Vagina (tissue), 2 donors: ENCODE measurements around the gene CFAP99. TPM values are rescaled to one million over a fixed set of nuclear protein-coding genes. Genes with fewer than 3 reads are reported as not detected.

Experiments used
- DNase-seq, 2 donors: peaks; one replicate each; pipeline ENCODE4 v3.0.0-alpha.2; 2017; ENCODE audit errors: extremely low spot score in 2 of 2
- H3K27ac ChIP-seq: fragments of 200-600 bp; sonication (generic); one replicate; pipeline ENCODE4 v1.5.1; 2019
- H3K27me3 ChIP-seq: fragments of 200-600 bp; sonication (generic); one replicate; pipeline ENCODE4 v1.5.1; 2019
- H3K36me3 ChIP-seq, 2 donors: fragments of 200-600 bp; sonication (generic); one replicate each; pipeline ENCODE4 v1.5.1; 2017 to 2019
- H3K4me1 ChIP-seq: fragments of 200-600 bp; sonication (generic); one replicate; pipeline ENCODE4 v1.5.1; 2019
- H3K4me3 ChIP-seq, 2 donors: fragments of 200-600 bp; sonication (generic); 1 replicate in 1 of 2; 2 replicates in 1 of 2; pipeline ENCODE4 v1.5.1; 2016 to 2019
- H3K9me3 ChIP-seq: fragments of 200-600 bp; sonication (generic); one replicate; pipeline ENCODE4 v1.5.1; 2019
- CTCF ChIP-seq, 3 experiments: fragments of 450-650 bp in 2 of 3; fragments of 200-600 bp in 1 of 3; sonication (generic) in 1 of 3; IDR thresholded peaks; one replicate each; pipeline ENCODE4 v1.5.1; 2017 to 2019; ENCODE audit warnings: antibody characterized with exemption in 3 of 3, mild to moderate bottlenecking in 2 of 3, moderate library complexity in 2 of 3
- POLR2A ChIP-seq, 2 donors: fragments of 450-650 bp; IDR thresholded peaks; one replicate each; pipeline ENCODE4 v1.6.1; 2017; ENCODE audit warnings: antibody characterized with exemption in 2 of 2, mild to moderate bottlenecking in 2 of 2, moderate library complexity in 2 of 2
- POLR2AphosphoS5 ChIP-seq, 2 donors: sonication (generic); formaldehyde crosslinking; IDR thresholded peaks; one replicate each; pipeline ENCODE4 v1.9.0; 2017; ENCODE audit warnings: antibody characterized with exemption in 2 of 2, mild to moderate bottlenecking in 2 of 2, low read depth in 1 of 2; ENCODE audit not compliant: insufficient read depth in 1 of 2
- intact Hi-C: fragments of 100-400 bp; cut with DNase I; formaldehyde crosslinking; loops from one replicate; pipeline ENCODE4 v1.15.1; 2023
- total RNA-seq: library from RNA; depleted of rRNA; stranded (reverse); fragments of >200 nt; gene quantifications from one replicate; pipeline ENCODE4 v1.2.3, GENCODE V29; 2016

Gene CFAP99
- total RNA-seq, 1 donor from 2014 or later = not detected

DNA sequence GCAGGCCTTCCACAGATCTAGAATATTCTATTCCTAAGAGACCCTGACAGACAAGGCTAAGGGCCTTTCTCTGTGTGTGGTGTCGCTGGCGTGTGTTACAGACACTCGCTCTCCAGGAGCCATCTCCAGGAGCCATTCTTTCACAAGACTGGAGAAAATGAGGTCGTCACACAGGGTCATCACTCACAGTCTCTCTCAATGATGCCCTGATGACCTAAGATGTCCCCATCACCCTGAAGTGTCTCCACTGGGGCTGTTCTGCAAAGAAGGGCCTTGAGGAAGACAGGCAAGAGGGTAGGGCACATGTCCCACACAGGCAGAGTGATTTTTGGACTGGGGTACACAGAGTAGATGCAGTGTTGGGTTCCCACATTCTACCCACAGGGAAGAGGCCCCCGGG lies 35.0 kb upstream of the CFAP99 start:
- no peak for DNase-seq
- no peak overlapping the region for H3K4me3 ChIP-seq
- H3K9me3 ChIP-seq = no peaks in the 10 kb centered on the region
- TF ChIP-seq CTCF (IDR thresholded peaks at IDR 0.05) (no peak), POLR2A (IDR thresholded peaks at IDR 0.05) (no peak), POLR2AphosphoS5 (IDR thresholded peaks at IDR 0.05; ENCODE audit: insufficient read depth in 1 of 2, low read depth in 1 of 2) (no peak)
- no peak overlapping the region for H3K27ac ChIP-seq
- intact Hi-C loops = no loop called here
- H3K4me1 ChIP-seq = no peaks in the 10 kb centered on the region
- no peaks in the 10 kb centered on the region for H3K36me3 ChIP-seq
- H3K27me3 ChIP-seq = no peaks in the 10 kb centered on the region

DNA sequence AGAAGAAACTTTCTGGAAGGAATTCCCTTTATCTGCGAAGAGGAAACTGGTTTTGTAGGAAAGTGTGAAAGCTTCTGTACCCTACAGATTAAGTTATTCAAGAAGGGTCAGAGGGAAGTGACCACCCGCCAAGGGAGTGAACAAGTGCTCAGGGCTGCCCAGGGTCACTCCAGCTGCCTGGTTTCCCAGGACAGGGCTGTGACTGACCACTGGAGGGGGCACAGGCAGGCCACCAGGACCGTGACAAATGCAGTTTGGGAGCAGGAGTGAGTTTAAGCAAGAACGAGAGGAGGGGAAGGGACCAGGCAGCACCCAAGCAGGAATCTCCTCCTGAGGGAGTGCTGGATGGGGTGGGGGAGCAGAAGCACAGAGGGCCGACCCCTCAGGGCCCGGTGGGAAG lies 34.5 kb upstream of the CFAP99 start:
- H3K27ac ChIP-seq = no peak overlapping the region
- no peaks in the 10 kb centered on the region for H3K27me3 ChIP-seq
- no peak overlapping the region for H3K4me3 ChIP-seq
- no peaks in the 10 kb centered on the region for H3K4me1 ChIP-seq
- no peaks in the 10 kb centered on the region for H3K9me3 ChIP-seq
- TF ChIP-seq POLR2AphosphoS5 (IDR thresholded peaks at IDR 0.05; ENCODE audit: insufficient read depth in 1 of 2, low read depth in 1 of 2) (no peak), CTCF (IDR thresholded peaks at IDR 0.05) (no peak), POLR2A (IDR thresholded peaks at IDR 0.05) (no peak)
- intact Hi-C loops = no loop called here
- no peaks in the 10 kb centered on the region for H3K36me3 ChIP-seq
- DNase-seq = no peak

GRCh38 chr4:2385516-2385915 lies 33.2 kb upstream of the CFAP99 start:
- Histone ChIP-seq H3K27ac (no peak overlapping the region), H3K9me3 (no peaks in the 10 kb centered on the region), H3K4me3 (no peak overlapping the region), H3K4me1 (no peaks in the 10 kb centered on the region), H3K36me3 (no peaks in the 10 kb centered on the region), H3K27me3 (no peaks in the 10 kb centered on the region)
- intact Hi-C loops = no loop called here
- TF ChIP-seq POLR2A (IDR thresholded peaks at IDR 0.05) = no peak
- TF ChIP-seq CTCF (IDR thresholded peaks at IDR 0.05) = no peak
- no peak for TF ChIP-seq POLR2AphosphoS5 (IDR thresholded peaks at IDR 0.05; ENCODE audit: insufficient read depth in 1 of 2, low read depth in 1 of 2)
- no peak for DNase-seq

DNA sequence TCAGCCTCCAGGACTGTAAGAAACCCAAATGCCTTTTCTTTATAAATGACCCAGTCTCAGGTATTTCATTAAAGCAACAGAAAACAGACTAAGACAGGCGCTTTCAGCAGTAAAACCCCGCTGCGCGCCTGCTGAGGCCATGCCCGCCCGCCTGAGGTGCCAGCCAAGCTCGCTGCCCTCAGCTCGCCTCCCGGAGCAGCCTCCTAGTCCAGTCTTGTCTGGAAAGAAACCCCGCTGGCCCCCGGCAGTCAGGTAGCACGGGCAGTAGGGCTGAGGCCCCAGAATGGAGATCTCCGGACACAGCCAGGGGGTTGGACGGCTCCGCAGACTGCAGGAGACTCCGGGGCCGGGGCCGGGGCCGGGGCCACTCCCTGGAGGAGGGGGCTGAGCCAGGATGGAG lies 32.0 kb upstream of the CFAP99 start:
- Histone ChIP-seq H3K4me1 (no peaks in the 10 kb centered on the region), H3K36me3 (no peaks in the 10 kb centered on the region), H3K27me3 (no peaks in the 10 kb centered on the region), H3K27ac (no peak overlapping the region), H3K4me3 (no peak overlapping the region), H3K9me3 (no peaks in the 10 kb centered on the region)
- no peak for DNase-seq
- TF ChIP-seq POLR2AphosphoS5 (IDR thresholded peaks at IDR 0.05; ENCODE audit: insufficient read depth in 1 of 2, low read depth in 1 of 2) (no peak), CTCF (IDR thresholded peaks at IDR 0.05) (no peak), POLR2A (IDR thresholded peaks at IDR 0.05) (no peak)
- intact Hi-C loops = no loop called here

- Histone ChIP-seq H3K27ac (no peak overlapping the region), H3K36me3 (no peaks in the 10 kb centered on the region), H3K27me3 (no peaks in the 10 kb centered on the region), H3K9me3 (no peaks in the 10 kb centered on the region), H3K4me3 (no peak overlapping the region), H3K4me1 (no peaks in the 10 kb centered on the region)
- TF ChIP-seq POLR2AphosphoS5 (IDR thresholded peaks at IDR 0.05; ENCODE audit: insufficient read depth in 1 of 2, low read depth in 1 of 2) (no peak), POLR2A (IDR thresholded peaks at IDR 0.05) (no peak), CTCF (IDR thresholded peaks at IDR 0.05) (no peak)
- no peak for DNase-seq
- intact Hi-C loops = no loop called here
Observed at GRCh38 chr4:2387218-2387617, 31.5 kb upstream of the CFAP99 start.
